ENCODE measurements around the gene NOS1AP.

Gene NOS1AP

GRCh38 chr1:162029157-162029556 lies 40.3 kb upstream of the NOS1AP start:
- no peaks in the 10 kb centered on the region for H3F3A ChIP-seq (ENCODE audit: insufficient read depth, low read length)
- H3K9ac ChIP-seq (ENCODE audit: low read length), result no peak overlapping the region
- no peaks in the 10 kb centered on the region; the same call in 1 of the 2 replicates for H3K27me3 ChIP-seq (ENCODE audit: insufficient read depth, low read length)
- no peak overlapping the region for H3K4me2 ChIP-seq (ENCODE audit: low read length)
- H4K20me1 ChIP-seq (ENCODE audit: insufficient read depth, low read length), result no peaks in the 10 kb centered on the region
- no peaks in the 10 kb centered on the region for H3K79me2 ChIP-seq (ENCODE audit: insufficient read depth, low read length)
- no peak overlapping the region for H3K27ac ChIP-seq (ENCODE audit: low read depth, low read length, poor library complexity, severe bottlenecking)
- no peak overlapping the region for H3K4me3 ChIP-seq (ENCODE audit: low read depth, low read length, poor library complexity, severe bottlenecking)
- H3K9me2 ChIP-seq (ENCODE audit: low read depth, low read length), result no peaks in the 10 kb centered on the region
- no peaks in the 10 kb centered on the region for H3K4me1 ChIP-seq (ENCODE audit: insufficient read depth, low read length, severe bottlenecking)
- no peaks in the 10 kb centered on the region for H3K9me3 ChIP-seq (ENCODE audit: low read length)
- H3K36me3 ChIP-seq (ENCODE audit: insufficient read depth, low read length), result no peaks in the 10 kb centered on the region
- H2AFZ ChIP-seq (ENCODE audit: low read length), result no peak overlapping the region
- TF ChIP-seq CTCF (IDR thresholded peaks at IDR 0.05; ENCODE audit: low read length), result no peak

GRCh38 chr1:162030759-162031280 lies 38.7 kb upstream of the NOS1AP start:
- Histone ChIP-seq H3K4me1 (ENCODE audit: insufficient read depth, low read length, severe bottlenecking) (no peaks in the 10 kb centered on the region), H3K79me2 (ENCODE audit: insufficient read depth, low read length) (no peaks in the 10 kb centered on the region), H3K27me3 (ENCODE audit: insufficient read depth, low read length) (no peaks in the 10 kb centered on the region; the same call in 1 of the 2 replicates), H3K4me2 (ENCODE audit: low read length) (no peak overlapping the region), H2AFZ (ENCODE audit: low read length) (no peak overlapping the region), H4K20me1 (ENCODE audit: insufficient read depth, low read length) (no peaks in the 10 kb centered on the region), H3K36me3 (ENCODE audit: insufficient read depth, low read length) (no peaks in the 10 kb centered on the region), H3F3A (ENCODE audit: insufficient read depth, low read length) (no peaks in the 10 kb centered on the region), H3K9ac (ENCODE audit: low read length) (no peak overlapping the region), H3K27ac (ENCODE audit: low read depth, low read length, poor library complexity, severe bottlenecking) (no peak overlapping the region), H3K4me3 (ENCODE audit: low read depth, low read length, poor library complexity, severe bottlenecking) (no peak overlapping the region), H3K9me3 (ENCODE audit: low read length) (no peaks in the 10 kb centered on the region), H3K9me2 (ENCODE audit: low read depth, low read length) (no peaks in the 10 kb centered on the region)
- TF ChIP-seq EZH2 (IDR thresholded peaks at IDR 0.05; ENCODE audit: borderline replicate concordance, low read length) (no peak), CTCF (IDR thresholded peaks at IDR 0.05; ENCODE audit: low read length) (no peak)

- H3K4me2 ChIP-seq (ENCODE audit: low read length), result no peak overlapping the region
Measured at GRCh38 chr1:162033428-162033827, 36.1 kb upstream of the NOS1AP start.

More at GRCh38 chr1:162033428-162033827, 36.1 kb upstream of the NOS1AP start:
- H3K27me3 ChIP-seq (ENCODE audit: insufficient read depth, low read length), result no peaks in the 10 kb centered on the region
- H3K9me2 ChIP-seq (ENCODE audit: low read depth, low read length), result no peaks in the 10 kb centered on the region
- H3K36me3 ChIP-seq (ENCODE audit: insufficient read depth, low read length), result no peaks in the 10 kb centered on the region
- H3K4me1 ChIP-seq (ENCODE audit: insufficient read depth, low read length, severe bottlenecking), result no peaks in the 10 kb centered on the region
- TF ChIP-seq EZH2 (IDR thresholded peaks at IDR 0.05; ENCODE audit: borderline replicate concordance, low read length), result no peak
- TF ChIP-seq CTCF (IDR thresholded peaks at IDR 0.05; ENCODE audit: low read length), result no peak
- H3K79me2 ChIP-seq (ENCODE audit: insufficient read depth, low read length), result no peaks in the 10 kb centered on the region
- H3K9ac ChIP-seq (ENCODE audit: low read length), result no peak overlapping the region
- no peak overlapping the region for H3K4me3 ChIP-seq (ENCODE audit: low read depth, low read length, poor library complexity, severe bottlenecking)
- H3F3A ChIP-seq (ENCODE audit: insufficient read depth, low read length), result no peaks in the 10 kb centered on the region
- no peak overlapping the region for H2AFZ ChIP-seq (ENCODE audit: low read length)
- H3K27ac ChIP-seq (ENCODE audit: low read depth, low read length, poor library complexity, severe bottlenecking), result no peak overlapping the region
- no peaks in the 10 kb centered on the region for H3K9me3 ChIP-seq (ENCODE audit: low read length)
- H4K20me1 ChIP-seq (ENCODE audit: insufficient read depth, low read length), result no peaks in the 10 kb centered on the region

Data from OCI-LY1 (cell line).